Loucy (cell line): ENCODE data around the gene AAK1.
"Not testable (repeated sequence)": the region's sequence is repeated elsewhere in the genome, so short reads cannot be mapped to it uniquely, and the experiment has no call there.

Experiments
- EZH2phosphoT487 ChIP-seq: fragments of 200-600 bp; IDR thresholded peaks from 2 replicates; pipeline ENCODE4 v1.6.1; 2018; ENCODE audit warnings: antibody characterized with exemption, mild to moderate bottlenecking, moderate library complexity, borderline replicate concordance
- TF ChIP-seq, protein P1 (sequence below): fragments of 200-600 bp; sonication (generic); conservative IDR thresholded peaks from 2 replicates; pipeline ENCODE4 v1.5.1; 2014; ENCODE audit warnings: mild to moderate bottlenecking, antibody characterized with exemption, low read length

DNA sequence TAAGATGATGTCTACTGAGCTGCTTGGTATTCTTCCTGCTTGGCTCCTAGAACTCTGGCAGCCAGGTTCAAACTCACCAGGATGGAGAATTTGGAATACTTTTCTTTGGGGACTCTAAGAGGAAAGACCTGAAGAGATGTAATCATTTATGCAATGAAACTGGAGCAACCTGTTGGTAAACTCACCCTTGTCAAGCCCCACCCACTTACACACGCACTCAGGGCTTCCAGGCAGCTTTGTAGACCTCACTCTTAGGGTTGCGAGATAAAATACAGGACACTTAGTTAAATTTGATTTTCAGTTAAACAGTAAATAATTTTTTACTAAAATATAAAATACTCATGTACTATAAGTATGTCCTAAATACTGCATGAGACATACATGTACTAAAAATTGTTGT lies 19.0 kb upstream of the AAK1 start:
- TF ChIP-seq, protein P1, sequence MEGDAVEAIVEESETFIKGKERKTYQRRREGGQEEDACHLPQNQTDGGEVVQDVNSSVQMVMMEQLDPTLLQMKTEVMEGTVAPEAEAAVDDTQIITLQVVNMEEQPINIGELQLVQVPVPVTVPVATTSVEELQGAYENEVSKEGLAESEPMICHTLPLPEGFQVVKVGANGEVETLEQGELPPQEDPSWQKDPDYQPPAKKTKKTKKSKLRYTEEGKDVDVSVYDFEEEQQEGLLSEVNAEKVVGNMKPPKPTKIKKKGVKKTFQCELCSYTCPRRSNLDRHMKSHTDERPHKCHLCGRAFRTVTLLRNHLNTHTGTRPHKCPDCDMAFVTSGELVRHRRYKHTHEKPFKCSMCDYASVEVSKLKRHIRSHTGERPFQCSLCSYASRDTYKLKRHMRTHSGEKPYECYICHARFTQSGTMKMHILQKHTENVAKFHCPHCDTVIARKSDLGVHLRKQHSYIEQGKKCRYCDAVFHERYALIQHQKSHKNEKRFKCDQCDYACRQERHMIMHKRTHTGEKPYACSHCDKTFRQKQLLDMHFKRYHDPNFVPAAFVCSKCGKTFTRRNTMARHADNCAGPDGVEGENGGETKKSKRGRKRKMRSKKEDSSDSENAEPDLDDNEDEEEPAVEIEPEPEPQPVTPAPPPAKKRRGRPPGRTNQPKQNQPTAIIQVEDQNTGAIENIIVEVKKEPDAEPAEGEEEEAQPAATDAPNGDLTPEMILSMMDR: not testable (repeated sequence)
- TF ChIP-seq EZH2phosphoT487: not testable (repeated sequence)
